Measurements from ENCODE around the gene KDM4E.

DNA sequence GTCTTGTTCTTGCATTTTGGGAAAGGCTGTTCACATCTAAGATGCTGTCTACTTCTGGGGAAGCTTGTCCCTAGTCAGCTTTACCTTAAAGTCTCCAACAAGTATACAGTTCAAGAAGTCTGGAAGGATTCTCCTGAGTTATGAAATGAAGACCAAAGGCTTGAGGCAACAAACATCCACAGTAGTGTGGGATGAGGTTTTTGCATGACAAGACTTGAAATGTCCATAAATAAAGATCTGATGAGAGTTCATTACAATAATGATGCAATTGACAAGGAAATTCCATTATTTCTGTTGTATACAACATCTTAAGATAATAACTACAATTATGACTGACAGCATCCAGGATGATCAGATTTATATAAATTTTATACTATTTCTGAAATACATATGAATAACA is 21.3 kb upstream of the KDM4E start:
- TF ChIP-seq, protein P1, sequence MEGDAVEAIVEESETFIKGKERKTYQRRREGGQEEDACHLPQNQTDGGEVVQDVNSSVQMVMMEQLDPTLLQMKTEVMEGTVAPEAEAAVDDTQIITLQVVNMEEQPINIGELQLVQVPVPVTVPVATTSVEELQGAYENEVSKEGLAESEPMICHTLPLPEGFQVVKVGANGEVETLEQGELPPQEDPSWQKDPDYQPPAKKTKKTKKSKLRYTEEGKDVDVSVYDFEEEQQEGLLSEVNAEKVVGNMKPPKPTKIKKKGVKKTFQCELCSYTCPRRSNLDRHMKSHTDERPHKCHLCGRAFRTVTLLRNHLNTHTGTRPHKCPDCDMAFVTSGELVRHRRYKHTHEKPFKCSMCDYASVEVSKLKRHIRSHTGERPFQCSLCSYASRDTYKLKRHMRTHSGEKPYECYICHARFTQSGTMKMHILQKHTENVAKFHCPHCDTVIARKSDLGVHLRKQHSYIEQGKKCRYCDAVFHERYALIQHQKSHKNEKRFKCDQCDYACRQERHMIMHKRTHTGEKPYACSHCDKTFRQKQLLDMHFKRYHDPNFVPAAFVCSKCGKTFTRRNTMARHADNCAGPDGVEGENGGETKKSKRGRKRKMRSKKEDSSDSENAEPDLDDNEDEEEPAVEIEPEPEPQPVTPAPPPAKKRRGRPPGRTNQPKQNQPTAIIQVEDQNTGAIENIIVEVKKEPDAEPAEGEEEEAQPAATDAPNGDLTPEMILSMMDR (IDR thresholded peaks at IDR 0.05) = no peak
- TF ChIP-seq TAF1 (IDR thresholded peaks at IDR 0.05; ENCODE audit: borderline replicate concordance, low read depth, low read length) = no peak
- TF ChIP-seq, protein P2, sequence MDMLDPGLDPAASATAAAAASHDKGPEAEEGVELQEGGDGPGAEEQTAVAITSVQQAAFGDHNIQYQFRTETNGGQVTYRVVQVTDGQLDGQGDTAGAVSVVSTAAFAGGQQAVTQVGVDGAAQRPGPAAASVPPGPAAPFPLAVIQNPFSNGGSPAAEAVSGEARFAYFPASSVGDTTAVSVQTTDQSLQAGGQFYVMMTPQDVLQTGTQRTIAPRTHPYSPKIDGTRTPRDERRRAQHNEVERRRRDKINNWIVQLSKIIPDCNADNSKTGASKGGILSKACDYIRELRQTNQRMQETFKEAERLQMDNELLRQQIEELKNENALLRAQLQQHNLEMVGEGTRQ (IDR thresholded peaks at IDR 0.05; ENCODE audit: borderline replicate concordance, low read depth, low read length) = no peak
- no peak for TF ChIP-seq RFX5 (IDR thresholded peaks at IDR 0.05; ENCODE audit: low read length)
- no peak for TF ChIP-seq TEAD4 (IDR thresholded peaks at IDR 0.05; ENCODE audit: borderline replicate concordance, insufficient read depth)
- TF ChIP-seq EZH2phosphoT487 (IDR thresholded peaks at IDR 0.05; ENCODE audit: borderline replicate concordance, low read depth) = no peak
- TF ChIP-seq EP300 (IDR thresholded peaks at IDR 0.05; ENCODE audit: borderline replicate concordance in 1 of 2, low read depth in 1 of 2, low read length in 1 of 2) = no peak
- no peak for TF ChIP-seq YY1 (IDR thresholded peaks at IDR 0.05; ENCODE audit: low read depth)

All from SK-N-SH (cell line).